DMS53 (cell line): ENCODE measurements around the gene SRRD.
"Not testable (repeated sequence)": the region's sequence is repeated elsewhere in the genome, so short reads cannot be mapped to it uniquely, and the experiment has no call there.

Experiments used
- DNase-seq: peaks from one replicate; lab custom pipeline; 2025; lab: John Stamatoyannopoulos, UW

Gene SRRD

DNA sequence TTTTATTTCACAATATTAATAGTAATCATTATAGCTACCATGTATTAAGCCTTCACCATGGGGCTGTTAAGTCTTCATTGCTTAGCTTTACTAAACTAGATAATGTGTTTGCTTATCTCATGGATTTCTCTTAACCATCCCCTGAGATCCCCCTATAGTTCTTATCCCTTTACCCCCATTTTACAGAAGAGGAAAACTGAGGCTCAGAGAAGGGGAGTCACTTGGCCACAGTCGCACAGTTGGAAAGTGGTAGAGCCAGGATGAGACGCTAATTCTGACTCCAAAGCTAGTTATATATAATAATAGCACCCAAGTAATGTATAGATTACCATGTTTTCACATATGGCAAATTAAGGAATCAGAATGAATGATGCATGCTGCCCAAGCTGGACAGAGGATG, 38.3 kb downstream of the SRRD start:
- no peak for DNase-seq

DNA sequence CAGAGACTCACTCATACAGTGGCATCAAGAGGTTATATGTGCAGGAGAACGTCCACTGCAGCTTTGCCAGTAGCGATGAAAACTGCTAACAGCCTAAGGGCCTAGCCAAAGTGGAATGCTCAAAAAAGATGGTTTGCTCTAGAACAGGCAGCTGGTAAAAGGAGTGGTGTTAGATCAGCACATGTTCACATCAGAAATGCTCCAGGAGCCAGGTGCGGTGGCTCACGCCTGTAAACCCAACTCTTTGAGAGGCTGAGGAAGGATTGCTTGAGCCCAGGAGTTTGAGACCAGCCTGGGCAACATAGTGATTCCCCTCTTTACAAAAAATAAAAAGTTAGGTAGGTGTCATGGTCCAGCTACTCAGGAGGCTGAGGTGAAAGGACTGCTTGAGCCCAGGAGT, 38.9 kb downstream of the SRRD start:
- no peak for DNase-seq

DNA sequence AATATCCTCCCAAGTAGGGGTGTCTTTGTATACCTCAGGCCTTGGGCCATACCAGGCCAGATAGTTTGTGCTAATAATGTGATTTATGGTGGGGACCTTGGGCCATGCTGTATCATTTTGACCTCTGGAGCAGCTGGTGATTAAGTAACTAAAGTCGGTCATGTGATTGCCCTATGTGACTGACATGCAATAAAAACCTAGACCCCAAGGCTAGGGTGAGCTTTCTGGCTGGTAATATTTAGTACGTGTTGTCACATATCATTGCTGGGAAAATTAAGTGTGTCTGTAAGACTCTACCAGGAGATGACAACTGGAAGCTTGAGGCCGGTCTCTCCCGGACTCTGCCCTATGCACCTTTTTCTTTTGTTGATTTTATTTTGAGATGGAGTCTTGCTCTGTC, 41.2 kb downstream of the SRRD start:
- no peak for DNase-seq

DNA sequence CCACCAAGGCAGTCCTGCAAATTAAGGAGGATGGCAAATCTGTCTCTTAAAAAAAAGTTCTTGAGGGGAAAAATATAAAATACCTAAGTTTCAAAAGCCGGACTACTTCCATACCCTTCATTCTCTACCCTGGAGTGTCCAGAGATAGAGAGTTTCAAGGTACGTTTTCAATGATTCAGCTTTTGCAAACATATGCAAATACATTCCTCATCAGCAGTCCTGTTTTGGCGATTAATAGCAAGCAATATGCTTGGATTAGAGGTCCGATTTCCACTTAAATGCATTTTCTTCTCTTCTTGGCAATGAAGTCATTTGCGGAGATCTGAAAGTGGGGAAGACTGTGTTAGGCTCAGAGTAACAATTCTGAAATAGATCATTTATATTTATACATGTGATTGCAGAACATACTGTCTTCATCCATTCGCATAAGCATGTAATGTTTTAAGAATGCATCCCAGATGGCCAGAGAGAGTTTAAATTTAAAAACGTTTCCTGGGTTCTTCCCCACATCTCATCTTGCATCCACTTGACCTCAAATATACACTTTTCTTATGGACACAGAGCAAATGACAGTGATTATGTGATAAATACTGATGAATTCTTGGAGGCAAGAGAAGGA, 42.4 kb downstream of the SRRD start:
- no peak for DNase-seq

DNA sequence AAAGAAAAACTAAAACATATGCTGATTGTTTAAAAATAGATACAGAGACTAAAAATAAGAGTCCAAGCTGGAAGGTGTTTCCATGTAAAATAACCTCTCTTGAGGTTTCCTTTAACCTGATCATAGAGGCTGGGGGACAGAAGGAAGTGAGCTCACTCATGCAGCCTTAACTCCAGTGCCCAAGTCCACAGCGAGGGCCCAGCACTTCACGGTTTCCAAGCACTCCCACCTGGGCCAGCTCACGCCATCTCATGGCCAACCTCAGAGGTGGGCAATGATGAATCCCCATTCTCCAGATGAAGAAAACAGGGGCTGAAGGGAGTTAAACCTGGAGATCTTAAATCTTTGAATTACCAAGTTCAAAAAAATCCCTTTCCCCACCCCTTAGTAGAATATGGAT, 43.5 kb downstream of the SRRD start:
- DNase-seq, result no peak

DNA sequence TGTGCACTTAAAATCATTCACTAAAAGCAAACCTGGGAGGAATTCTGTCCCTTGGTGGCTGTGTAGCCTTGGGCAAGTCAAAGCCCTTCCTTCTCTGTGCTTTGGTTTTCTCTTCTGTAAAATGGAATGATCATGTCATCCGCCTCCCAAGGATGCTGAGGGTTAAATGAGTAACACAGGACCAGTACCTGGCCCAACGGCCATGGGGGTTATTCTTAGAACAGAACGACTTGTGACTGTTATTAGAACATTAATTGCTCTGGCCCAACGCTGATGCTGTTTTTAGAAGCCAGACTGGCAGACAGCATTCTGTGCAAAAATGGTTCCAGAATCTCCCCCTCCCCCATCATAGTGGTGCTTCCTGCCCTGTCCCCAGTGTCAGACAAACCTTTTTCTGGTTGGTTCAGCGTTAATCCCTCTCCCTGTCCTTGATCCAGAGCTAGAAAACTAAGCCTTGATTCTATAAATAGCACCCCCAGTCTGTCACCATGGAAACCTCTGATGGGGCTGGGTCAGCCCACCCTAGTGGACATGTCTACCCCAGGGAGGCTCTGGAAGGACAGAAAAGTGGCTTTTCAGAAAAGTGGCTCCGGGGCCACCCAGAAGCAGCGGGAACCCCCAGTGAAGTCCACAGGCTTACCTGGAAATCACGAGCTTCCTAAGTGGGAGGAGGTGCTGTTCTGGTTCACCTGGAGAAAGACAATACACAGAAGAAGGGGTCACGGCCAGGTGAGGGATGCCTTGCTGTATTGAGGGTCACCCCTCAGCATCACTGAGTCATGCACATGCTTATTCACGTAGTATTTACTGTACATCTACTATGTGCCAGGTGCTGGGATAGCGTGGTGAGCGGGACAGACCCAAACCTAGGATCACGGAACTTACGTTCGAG, 44.1 kb downstream of the SRRD start:
- DNase-seq, result no peak

DNA sequence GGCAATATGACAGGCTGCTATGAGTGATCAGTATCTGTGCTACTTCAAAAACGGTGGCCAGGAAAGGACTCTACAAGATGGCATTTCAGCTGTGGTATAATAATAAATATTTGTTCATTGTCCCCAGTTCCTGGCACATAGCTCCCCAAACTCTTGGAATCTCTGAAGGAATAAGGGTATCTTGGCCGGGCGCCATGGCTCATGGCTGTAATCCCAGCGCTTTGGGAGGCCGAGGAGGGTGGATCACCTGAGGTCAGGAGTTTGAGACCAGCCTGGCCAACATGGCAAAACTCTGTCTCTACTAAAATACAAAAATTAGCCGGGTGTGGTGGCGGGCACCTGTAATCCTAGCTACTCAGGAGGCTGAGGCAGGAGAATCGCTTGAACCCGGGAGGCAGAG, 44.8 kb downstream of the SRRD start:
- DNase-seq, result not testable (repeated sequence)

DNA sequence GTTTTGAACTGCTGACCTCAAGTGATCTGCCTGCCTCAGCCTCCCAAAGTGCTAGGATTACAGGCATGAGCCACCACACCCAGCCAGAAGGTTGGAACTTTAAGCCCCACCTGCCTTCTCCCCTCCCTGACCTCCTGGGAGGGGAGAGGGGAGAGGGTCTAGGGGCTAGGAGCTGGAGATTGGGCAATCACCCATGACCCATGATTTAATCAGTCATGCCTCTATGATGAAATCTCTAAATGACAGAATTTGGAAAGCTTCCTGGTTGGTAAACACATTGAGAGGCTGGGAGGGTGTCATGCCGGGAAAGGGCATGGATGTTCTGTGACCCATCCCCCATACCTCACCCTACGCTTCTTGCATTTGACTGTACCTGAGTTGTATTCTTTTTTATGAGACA, 45.7 kb downstream of the SRRD start:
- DNase-seq, result no peak

DNA sequence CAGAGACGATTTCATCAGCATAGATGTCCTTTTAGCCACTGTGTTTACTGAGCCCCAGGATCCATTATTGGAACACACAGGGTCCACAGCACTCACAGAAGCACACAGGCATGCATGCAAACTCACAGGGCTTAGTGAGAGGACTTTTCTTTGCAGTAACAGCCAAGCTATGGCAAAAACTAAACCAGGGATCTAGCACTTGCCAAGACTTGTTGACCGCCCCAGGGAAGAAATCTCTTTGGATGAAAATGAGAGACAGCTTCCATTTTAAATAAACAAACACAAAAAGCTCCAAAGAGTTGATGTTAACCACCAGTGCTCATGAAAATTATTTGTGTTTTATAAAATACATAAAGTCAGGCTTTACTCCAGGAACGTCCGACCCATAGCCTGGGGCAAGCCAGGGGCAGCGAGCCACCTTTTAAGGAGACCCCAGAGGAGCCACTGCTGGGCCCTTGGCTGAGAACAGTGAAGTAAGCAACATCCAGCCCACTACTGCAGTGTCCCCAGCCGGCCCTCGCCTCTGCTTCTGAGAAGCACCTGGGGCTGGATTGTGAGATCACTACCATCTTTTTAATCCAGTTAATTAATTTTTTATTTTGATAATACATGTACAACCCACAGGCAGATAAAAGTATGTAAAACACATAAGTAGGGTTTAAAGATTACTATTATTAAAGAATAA, 50.6 kb downstream of the SRRD start:
- DNase-seq, result no peak

DNA sequence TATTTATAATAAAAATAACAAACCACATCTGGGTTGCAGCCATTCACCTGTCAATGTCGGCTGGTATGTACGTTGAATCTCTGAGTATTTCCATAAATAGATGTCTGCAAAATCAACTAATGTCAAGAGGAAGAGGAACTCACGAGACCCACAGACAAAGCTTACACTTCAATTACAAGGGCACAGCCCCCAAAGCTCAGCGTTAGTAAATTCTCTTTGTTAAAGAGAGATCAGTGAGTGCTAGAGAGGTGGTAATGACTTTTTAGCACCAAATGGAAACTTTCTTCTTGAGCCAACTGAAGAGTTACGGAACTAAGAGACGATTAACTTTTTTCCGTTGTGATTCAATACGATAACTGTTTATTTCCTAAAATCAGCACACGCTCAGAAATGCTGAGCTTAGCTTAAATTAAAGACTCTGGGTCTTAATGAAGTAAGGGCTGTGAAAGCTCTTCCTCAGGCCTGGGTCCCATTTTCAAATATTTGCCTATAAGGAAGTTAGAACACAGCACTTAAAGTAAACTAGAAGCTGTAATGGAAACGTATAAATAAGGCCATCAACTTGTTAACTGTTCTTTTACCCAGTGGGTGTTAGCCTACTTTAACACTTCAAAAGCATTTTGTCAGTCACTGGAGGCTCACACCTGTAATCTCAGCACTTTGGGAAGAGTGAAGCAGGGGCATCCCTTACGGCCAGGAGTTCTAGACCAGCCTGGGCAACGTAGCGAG, 51.4 kb downstream of the SRRD start:
- DNase-seq, result no peak

DNA sequence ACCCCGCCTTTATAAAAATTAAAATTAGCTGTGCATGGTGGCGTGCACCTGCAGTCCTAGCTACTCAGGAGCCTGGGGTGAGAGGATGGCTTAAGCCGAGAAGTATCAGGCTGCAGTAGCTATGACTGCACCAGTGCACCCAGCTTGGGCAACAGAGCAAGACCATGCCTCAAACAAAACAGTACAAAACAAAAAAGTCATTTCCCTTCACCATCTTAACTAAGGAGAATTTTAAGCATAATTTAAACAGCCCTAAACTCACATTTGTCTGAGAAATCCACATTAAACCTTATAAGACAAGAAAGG, 51.9 kb downstream of the SRRD start:
- no peak for DNase-seq

DNA sequence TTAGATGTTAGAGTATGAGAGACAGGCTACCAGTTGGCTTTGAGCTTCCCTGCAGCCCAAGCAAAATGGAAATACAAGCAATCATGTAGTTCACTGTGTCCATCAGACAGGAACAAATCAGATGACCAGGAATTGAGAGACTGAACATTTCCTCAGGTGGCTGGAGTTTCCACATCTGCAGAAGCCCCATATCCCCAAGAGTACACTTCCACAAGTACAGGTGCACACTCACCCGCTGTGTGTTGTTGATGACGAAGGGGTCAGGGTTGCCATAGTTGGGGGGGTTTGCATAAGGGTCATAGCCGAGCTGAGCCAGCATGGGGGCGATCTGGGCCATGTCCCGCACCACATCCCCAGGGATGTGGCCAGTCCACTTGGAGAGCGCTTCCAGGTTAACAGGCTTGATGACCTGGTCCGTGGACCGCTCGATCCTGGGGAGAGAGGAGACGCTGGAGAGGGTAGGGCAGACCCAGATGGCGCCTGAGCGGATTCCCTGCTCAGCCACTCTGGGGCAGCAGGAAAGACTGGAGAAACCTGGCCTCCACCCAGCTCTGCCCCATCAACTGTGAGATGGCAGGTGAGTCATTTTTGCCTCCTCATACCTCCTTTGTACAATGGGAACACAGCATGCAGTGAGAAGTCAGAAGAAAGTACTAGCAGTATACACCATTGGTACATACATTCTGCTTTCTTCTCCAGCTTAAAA, 52.5 kb downstream of the SRRD start:
- DNase-seq, result no peak

DNA sequence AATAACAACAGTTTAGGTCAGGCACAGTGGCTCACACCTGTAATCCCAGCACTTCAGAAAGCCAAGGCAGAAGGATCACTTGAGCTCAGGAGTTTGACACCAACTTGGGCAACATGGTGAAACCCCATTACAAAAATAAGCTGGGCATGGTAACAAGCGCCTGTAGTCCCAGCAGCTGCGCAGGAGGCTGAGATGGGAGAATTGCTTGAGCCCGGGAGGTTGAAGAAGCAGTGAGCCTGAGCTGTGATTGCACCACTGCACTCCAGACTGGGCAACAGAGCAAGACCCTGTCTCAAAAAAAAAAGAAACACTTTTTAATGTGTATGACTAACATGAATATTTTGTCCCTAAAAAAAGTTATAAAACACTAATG, 53.1 kb downstream of the SRRD start:
- DNase-seq, result no peak

DNA sequence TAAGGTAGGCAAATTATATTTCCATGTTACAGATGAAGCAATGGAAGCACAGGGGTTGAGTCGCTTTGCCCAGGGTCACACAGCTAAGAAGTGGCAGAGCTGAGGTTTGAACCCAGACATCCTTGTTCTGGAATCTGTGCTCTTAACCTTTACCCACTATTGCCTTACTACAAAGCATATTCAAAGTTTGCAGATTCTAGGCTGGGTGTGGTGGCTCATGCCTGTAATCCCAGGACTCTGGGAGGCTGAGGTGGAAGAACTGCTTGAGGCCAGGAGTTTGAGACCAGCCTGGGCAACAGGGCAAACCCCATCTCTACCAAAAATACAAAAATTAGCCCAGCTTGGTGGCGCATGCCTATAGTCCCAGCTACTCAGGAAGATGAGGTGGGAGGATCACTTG, 56.4 kb downstream of the SRRD start:
- no peak for DNase-seq

DNA sequence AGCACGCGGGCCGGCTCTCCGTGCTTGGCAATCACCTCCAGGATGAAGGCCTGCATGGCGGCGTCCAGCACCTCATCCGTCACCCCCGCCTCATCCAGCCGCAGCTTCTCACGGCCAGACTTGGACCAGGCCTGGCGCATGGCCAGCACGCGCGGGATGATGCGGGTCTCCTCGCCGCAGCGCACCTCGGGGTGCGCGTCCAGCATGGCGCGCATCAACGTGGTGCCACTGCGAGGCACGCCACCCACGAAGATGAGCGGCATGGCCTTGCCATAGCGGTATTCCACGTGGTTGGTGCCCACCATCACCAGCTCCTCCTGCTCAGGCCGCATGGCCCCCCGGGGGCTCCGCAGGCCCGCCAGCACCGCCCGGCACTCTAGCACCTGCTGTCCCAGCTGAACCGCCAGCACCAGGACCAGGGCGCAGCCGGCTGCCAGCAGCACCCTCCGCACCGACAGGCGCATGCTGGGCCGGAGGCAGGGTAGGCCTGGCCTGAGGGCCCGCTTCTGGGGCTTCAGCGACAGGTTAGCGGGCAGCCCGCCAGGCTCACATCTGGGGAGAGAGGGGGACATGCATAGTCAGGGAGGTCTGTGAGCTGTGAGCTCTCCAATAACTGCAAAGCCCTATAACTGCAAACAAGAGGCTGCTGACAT, 57.6 kb downstream of the SRRD start:
- DNase-seq, result no peak

DNA sequence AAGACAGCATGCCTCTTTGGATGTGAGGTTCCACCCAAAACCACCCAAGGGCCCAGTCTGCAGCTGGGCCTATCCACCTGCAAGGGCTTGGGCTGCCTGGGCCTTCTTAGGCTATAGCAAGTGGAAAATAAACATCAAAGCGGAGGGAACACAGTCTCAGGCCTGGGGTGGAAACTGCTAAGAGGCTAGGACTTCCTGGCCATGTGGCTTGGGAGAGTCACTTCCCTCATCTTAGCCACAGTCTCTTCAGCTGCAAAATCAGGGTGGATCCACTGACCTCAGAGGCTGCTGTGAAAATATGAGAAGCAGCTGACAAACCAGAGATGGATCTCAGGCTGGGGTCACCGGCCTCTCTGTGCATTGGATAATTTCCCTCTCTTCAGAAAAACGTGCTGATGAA, 59.2 kb downstream of the SRRD start:
- no peak for DNase-seq
